Measurements from ENCODE around the gene WDR70.

WDR70 gene

GRCh38 chr5:37737326-37738056, 358.4 kb downstream of the WDR70 start:
- Mint-ChIP-seq H3K36me3 (ENCODE audit: low read depth) (peaks cover 12% of the 10 kb centered on the region), H3K27ac (no peak overlapping the region)

DNA sequence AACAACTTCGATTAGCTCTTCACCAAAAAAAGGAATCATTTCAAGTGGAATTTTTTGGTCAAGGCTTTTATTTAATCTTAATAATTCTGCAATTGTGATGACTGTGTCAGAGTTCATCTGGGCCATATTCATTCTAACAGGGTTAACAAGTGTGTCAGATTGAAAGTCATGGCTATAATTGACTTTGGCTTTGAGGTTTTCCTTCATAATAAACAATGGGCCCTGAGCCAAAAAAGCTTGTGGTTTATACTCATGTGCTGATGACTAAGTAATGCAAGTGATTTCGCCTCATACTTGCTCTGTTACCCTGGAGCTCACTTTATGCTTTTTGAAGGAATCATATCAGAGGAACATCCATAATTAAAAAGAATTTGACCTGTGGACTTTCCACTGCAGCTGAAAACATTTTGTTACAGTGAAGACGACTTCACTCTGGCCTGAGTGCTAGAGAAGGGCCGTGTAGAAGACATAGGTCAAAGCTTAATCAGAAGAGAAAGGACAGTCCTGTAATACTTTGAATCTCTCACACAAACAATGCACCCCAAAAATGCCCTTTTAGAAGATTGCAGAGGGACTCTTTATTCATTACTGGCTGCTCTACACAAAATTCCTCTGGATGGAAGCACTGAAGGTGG, 359.1 kb downstream of the WDR70 start:
- H3K4me1 Mint-ChIP-seq (ENCODE audit: low read depth) = peaks cover 19% of the 10 kb centered on the region
- peaks cover 6% of the 10 kb centered on the region for H3K9me3 Mint-ChIP-seq
- peak; percentile 57 for DNase-seq (ENCODE audit: low spot score)
- no peak overlapping the region for H3K4me3 Mint-ChIP-seq
- no peaks in the 10 kb centered on the region for H3K27me3 Mint-ChIP-seq (ENCODE audit: low read depth)
- H3K36me3 Mint-ChIP-seq (ENCODE audit: low read depth) = peaks cover 16% of the 10 kb centered on the region
- no peak overlapping the region for H3K27ac Mint-ChIP-seq

More at GRCh38 chr5:37737326-37738056, 358.4 kb downstream of the WDR70 start:
- peaks cover 3% of the 10 kb centered on the region for H3K9me3 Mint-ChIP-seq
- no peak for DNase-seq (ENCODE audit: low spot score)
- no peaks in the 10 kb centered on the region for H3K27me3 Mint-ChIP-seq (ENCODE audit: low read depth)
- no peak overlapping the region for H3K4me3 Mint-ChIP-seq
- peaks cover 19% of the 10 kb centered on the region for H3K4me1 Mint-ChIP-seq (ENCODE audit: low read depth)

DNA sequence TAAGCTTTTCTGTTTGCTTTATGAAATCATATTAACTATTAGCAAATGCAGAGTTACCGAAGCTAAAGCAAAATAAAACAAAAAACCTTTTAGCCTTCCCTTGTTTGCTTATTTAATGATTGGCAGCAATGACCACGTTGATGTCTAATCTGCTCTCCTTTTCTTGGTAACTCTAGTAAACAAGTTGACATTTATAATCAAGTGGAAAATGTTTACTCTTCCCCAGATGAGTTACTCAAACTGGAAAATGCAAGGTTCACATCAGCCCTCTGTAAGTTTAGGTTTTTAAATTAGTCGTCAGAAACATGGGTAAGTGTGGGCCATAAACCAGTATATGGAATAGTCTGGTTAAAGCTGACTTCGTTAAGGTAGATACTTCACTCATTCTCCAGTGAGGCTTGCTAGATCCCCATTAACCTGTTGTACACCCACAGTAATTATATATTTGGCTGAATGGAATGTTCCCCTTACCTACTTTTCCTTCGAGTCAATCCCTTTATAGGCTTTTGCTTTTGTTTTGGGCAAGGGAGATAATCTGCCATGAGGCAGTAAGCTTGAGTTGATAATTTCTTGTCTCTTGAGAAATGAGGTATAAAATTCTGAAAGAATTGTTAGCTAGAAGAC, 359.9 kb downstream of the WDR70 start:
- H3K27me3 Mint-ChIP-seq (ENCODE audit: low read depth) = no peaks in the 10 kb centered on the region
- H3K9me3 Mint-ChIP-seq = peaks cover 7% of the 10 kb centered on the region
- peaks cover 18% of the 10 kb centered on the region for H3K36me3 Mint-ChIP-seq (ENCODE audit: low read depth)
- H3K4me1 Mint-ChIP-seq (ENCODE audit: low read depth) = peaks cover 19% of the 10 kb centered on the region
- no peak overlapping the region for H3K4me3 Mint-ChIP-seq
- H3K27ac Mint-ChIP-seq = no peak overlapping the region
- DNase-seq (ENCODE audit: low spot score) = no peak

GRCh38 chr5:37739817-37740261, 360.7 kb downstream of the WDR70 start:
- Mint-ChIP-seq H3K27me3 (ENCODE audit: low read depth) (no peaks in the 10 kb centered on the region), H3K9me3 (peaks cover 15% of the 10 kb centered on the region), H3K27ac (no peak overlapping the region), H3K4me3 (no peak overlapping the region), H3K36me3 (ENCODE audit: low read depth) (peaks cover 23% of the 10 kb centered on the region), H3K4me1 (ENCODE audit: low read depth) (peaks cover 19% of the 10 kb centered on the region)
- DNase-seq (ENCODE audit: low spot score) = no peak

- Mint-ChIP-seq H3K4me1 (ENCODE audit: low read depth) (peaks cover 17% of the 10 kb centered on the region), H3K36me3 (ENCODE audit: low read depth) (peaks cover 23% of the 10 kb centered on the region), H3K27ac (no peak overlapping the region), H3K4me3 (no peak overlapping the region), H3K9me3 (peaks cover 15% of the 10 kb centered on the region), H3K27me3 (ENCODE audit: low read depth) (no peaks in the 10 kb centered on the region)
- DNase-seq (ENCODE audit: low spot score) = no peak
These were observed 361.4 kb downstream of the WDR70 start for GRCh38 chr5:37740331-37741066.

GRCh38 chr5:37742111-37742510, 363.0 kb downstream of the WDR70 start:
- Mint-ChIP-seq H3K4me3 (no peak overlapping the region), H3K36me3 (ENCODE audit: low read depth) (peaks cover 23% of the 10 kb centered on the region), H3K9me3 (peaks cover 22% of the 10 kb centered on the region), H3K27ac (no peak overlapping the region), H3K27me3 (ENCODE audit: low read depth) (no peaks in the 10 kb centered on the region), H3K4me1 (ENCODE audit: low read depth) (peaks cover 9% of the 10 kb centered on the region)
- no peak for DNase-seq (ENCODE audit: low spot score)

GRCh38 chr5:37751227-37751626, 372.1 kb downstream of the WDR70 start:
- Mint-ChIP-seq H3K4me3 (no peak overlapping the region), H3K9me3 (peaks cover 12% of the 10 kb centered on the region), H3K27me3 (ENCODE audit: low read depth) (no peaks in the 10 kb centered on the region), H3K4me1 (ENCODE audit: low read depth) (no peaks in the 10 kb centered on the region), H3K27ac (no peak overlapping the region), H3K36me3 (ENCODE audit: low read depth) (no peaks in the 10 kb centered on the region)
- no peak for DNase-seq (ENCODE audit: low spot score)

- Mint-ChIP-seq H3K36me3 (ENCODE audit: low read depth) (no peaks in the 10 kb centered on the region), H3K9me3 (peaks cover 4% of the 10 kb centered on the region), H3K27me3 (ENCODE audit: low read depth) (no peaks in the 10 kb centered on the region), H3K4me1 (ENCODE audit: low read depth) (no peaks in the 10 kb centered on the region), H3K27ac (no peak overlapping the region), H3K4me3 (no peak overlapping the region)
- no peak for DNase-seq (ENCODE audit: low spot score)
These were observed 375.9 kb downstream of the WDR70 start for GRCh38 chr5:37754976-37755375.

GRCh38 chr5:37755581-37755980, 376.5 kb downstream of the WDR70 start:
- no peaks in the 10 kb centered on the region for H3K36me3 Mint-ChIP-seq (ENCODE audit: low read depth)
- no peak for DNase-seq (ENCODE audit: low spot score)
- no peak overlapping the region for H3K27ac Mint-ChIP-seq

DNA sequence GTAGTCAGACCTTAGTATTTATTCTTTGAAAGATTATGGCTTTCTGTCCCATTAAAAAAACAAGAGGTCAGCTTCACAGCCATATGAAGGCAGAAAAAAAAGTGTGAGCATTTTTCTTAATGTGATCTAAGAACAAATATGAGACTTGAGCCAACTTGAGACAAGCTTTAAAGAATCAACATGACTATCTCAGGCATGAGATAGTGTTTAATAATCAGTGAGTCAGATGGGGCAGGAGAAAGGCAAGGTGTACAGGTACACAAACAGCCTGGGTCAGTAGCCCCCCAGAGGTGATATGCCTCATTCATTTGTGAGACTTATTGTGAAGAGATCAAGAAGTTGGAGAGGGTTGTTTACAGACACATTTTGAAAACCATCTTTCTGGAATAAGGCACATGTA, 377.1 kb downstream of the WDR70 start:
- H3K9me3 Mint-ChIP-seq = peaks cover 4% of the 10 kb centered on the region

More at GRCh38 chr5:37755581-37755980, 376.5 kb downstream of the WDR70 start:
- peaks cover 4% of the 10 kb centered on the region for H3K9me3 Mint-ChIP-seq
- no peaks in the 10 kb centered on the region for H3K4me1 Mint-ChIP-seq (ENCODE audit: low read depth)
- H3K27me3 Mint-ChIP-seq (ENCODE audit: low read depth) = peaks cover under 1% of the 10 kb centered on the region
- no peak overlapping the region for H3K4me3 Mint-ChIP-seq

GRCh38 chr5:37757980-37758582, 379.0 kb downstream of the WDR70 start:
- Mint-ChIP-seq H3K36me3 (ENCODE audit: low read depth) (no peaks in the 10 kb centered on the region), H3K4me3 (no peak overlapping the region), H3K4me1 (ENCODE audit: low read depth) (peaks cover 2% of the 10 kb centered on the region), H3K27ac (no peak overlapping the region), H3K27me3 (ENCODE audit: low read depth) (peaks cover 3% of the 10 kb centered on the region), H3K9me3 (peaks cover 4% of the 10 kb centered on the region)
- DNase-seq (ENCODE audit: low spot score) = no peak

More for the DNA sequence above, 377.1 kb downstream of the WDR70 start:
- Mint-ChIP-seq H3K4me1 (ENCODE audit: low read depth) (no peaks in the 10 kb centered on the region), H3K4me3 (no peak overlapping the region), H3K27me3 (ENCODE audit: low read depth) (peaks cover 3% of the 10 kb centered on the region), H3K36me3 (ENCODE audit: low read depth) (no peaks in the 10 kb centered on the region), H3K27ac (no peak overlapping the region)
- no peak for DNase-seq (ENCODE audit: low spot score)

- H3K27me3 Mint-ChIP-seq (ENCODE audit: low read depth) = peaks cover 2% of the 10 kb centered on the region
- H3K9me3 Mint-ChIP-seq = no peaks in the 10 kb centered on the region
- DNase-seq (ENCODE audit: low spot score) = no peak
- peaks cover 2% of the 10 kb centered on the region for H3K4me1 Mint-ChIP-seq (ENCODE audit: low read depth)
- H3K4me3 Mint-ChIP-seq = no peak overlapping the region
- no peaks in the 10 kb centered on the region for H3K36me3 Mint-ChIP-seq (ENCODE audit: low read depth)
- no peak overlapping the region for H3K27ac Mint-ChIP-seq
These were observed 388.1 kb downstream of the WDR70 start for GRCh38 chr5:37767251-37767650.

GRCh38 chr5:37767961-37768360, 388.8 kb downstream of the WDR70 start:
- Mint-ChIP-seq H3K9me3 (no peaks in the 10 kb centered on the region), H3K4me1 (ENCODE audit: low read depth) (no peaks in the 10 kb centered on the region), H3K27me3 (ENCODE audit: low read depth) (peaks cover 4% of the 10 kb centered on the region), H3K27ac (no peak overlapping the region), H3K4me3 (no peak overlapping the region), H3K36me3 (ENCODE audit: low read depth) (no peaks in the 10 kb centered on the region)
- no peak for DNase-seq (ENCODE audit: low spot score)
